Measurements from ENCODE around the gene TBX1.

The TBX1 gene

DNA sequence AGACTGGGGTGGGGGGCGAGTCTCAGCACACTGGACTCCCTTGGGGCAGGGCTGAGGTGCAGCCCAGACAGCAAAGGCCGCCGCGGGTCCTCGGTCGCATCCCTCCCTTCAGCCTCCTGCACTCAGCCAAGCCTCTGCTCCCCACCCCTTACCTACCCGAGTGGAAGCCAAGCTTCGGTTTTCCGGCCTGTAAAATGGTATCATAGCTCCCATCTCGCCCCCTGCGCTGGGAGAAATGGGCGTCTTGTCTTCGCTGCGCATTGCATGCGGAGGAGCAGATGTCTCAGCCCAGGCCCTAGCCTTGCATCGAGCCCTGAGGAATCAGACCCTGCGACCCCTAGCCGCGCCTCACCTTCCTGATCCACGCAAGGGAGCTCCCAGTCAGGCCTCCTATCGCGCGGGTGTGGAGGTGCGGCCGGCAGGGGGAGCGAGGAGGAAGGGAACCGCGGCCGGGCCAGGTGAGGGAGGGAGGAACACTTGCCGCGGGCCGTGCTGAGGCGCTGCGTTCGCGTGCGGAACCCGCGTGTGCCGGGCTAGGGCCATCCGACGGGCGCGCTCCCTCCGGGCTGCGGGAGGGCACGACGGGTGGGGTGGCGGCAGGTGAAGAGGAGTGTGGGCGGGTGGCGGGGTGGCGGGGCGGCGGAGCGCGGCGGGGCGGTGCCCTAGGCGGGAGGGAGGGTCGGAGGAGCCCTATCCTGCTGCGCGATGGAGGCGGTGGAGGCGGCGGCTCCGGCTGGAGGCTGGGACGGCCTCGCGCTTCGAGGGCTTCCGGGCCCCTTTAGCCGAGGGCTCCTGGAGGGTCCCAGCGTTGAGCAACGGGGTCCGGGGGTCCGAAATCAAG lies 4.1 kb upstream of the TBX1 start:
- Mint-ChIP-seq H3K9me3 (no peaks in the 10 kb centered on the region), H3K27ac (no peak overlapping the region), H3K36me3 (ENCODE audit: low read depth) (no peaks in the 10 kb centered on the region)

DNA sequence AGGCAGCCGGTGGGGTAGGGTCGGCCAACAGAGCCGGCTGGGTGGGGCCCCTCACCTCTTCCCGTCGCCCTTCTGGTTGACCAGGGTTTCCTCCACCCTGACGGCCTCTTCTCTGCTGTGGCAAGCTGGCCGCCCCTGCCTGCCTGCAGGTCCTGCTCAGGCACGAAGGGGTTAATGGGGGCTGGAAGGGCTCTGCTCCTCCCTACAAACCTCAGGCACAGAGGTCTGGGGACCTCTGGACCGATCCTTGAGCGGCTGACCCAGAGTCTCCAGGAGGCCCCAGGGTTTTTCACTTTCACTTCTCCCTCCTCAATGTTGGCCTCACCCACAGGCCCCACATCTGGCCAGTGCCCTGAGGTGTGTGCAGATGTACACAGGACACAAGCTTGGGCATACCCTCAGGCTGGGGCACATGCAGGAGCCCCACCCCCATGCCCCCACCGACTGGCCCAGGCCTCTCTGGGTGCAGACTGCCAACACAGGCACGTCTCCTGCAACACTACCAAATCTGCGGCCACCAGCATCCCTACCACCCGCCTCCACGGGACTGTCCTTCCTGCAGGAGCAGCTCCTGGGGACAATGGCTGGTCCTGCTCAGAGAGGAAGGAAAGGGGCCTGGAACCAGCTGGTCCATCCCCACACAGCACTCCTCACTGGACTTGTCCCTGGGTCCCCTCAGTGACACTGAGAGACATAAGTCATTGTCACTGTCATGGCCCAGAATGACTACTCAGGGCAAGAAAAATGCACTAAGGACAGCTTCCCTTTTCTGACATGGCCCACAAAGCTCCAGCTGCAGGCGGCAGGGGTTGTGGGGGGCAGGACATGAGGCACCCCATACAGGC lies 3.2 kb upstream of the TBX1 start:
- Mint-ChIP-seq H3K9me3 (no peaks in the 10 kb centered on the region), H3K27me3 (ENCODE audit: low read depth) (peaks cover 92% of the 10 kb centered on the region), H3K27ac (no peak overlapping the region), H3K36me3 (ENCODE audit: low read depth) (no peaks in the 10 kb centered on the region), H3K4me1 (peaks cover 25% of the 10 kb centered on the region), H3K4me3 (peak overlapping the region; percentile 14 to 53 (median 30))
- TF ChIP-seq, protein P1, sequence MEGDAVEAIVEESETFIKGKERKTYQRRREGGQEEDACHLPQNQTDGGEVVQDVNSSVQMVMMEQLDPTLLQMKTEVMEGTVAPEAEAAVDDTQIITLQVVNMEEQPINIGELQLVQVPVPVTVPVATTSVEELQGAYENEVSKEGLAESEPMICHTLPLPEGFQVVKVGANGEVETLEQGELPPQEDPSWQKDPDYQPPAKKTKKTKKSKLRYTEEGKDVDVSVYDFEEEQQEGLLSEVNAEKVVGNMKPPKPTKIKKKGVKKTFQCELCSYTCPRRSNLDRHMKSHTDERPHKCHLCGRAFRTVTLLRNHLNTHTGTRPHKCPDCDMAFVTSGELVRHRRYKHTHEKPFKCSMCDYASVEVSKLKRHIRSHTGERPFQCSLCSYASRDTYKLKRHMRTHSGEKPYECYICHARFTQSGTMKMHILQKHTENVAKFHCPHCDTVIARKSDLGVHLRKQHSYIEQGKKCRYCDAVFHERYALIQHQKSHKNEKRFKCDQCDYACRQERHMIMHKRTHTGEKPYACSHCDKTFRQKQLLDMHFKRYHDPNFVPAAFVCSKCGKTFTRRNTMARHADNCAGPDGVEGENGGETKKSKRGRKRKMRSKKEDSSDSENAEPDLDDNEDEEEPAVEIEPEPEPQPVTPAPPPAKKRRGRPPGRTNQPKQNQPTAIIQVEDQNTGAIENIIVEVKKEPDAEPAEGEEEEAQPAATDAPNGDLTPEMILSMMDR (IDR thresholded peaks at IDR 0.05; ENCODE audit: unreplicated experiment in 3 of 3), result no peak

More for the DNA sequence above, 4.1 kb upstream of the TBX1 start:
- H3K4me1 Mint-ChIP-seq, result peaks cover 19% of the 10 kb centered on the region
- H3K27me3 Mint-ChIP-seq (ENCODE audit: low read depth), result peaks cover 91% of the 10 kb centered on the region
- H3K4me3 Mint-ChIP-seq, result no peak overlapping the region
- TF ChIP-seq, protein P1 (IDR thresholded peaks at IDR 0.05; ENCODE audit: unreplicated experiment in 3 of 3), result peak; percentile 28 to 43 (median 36)

DNA sequence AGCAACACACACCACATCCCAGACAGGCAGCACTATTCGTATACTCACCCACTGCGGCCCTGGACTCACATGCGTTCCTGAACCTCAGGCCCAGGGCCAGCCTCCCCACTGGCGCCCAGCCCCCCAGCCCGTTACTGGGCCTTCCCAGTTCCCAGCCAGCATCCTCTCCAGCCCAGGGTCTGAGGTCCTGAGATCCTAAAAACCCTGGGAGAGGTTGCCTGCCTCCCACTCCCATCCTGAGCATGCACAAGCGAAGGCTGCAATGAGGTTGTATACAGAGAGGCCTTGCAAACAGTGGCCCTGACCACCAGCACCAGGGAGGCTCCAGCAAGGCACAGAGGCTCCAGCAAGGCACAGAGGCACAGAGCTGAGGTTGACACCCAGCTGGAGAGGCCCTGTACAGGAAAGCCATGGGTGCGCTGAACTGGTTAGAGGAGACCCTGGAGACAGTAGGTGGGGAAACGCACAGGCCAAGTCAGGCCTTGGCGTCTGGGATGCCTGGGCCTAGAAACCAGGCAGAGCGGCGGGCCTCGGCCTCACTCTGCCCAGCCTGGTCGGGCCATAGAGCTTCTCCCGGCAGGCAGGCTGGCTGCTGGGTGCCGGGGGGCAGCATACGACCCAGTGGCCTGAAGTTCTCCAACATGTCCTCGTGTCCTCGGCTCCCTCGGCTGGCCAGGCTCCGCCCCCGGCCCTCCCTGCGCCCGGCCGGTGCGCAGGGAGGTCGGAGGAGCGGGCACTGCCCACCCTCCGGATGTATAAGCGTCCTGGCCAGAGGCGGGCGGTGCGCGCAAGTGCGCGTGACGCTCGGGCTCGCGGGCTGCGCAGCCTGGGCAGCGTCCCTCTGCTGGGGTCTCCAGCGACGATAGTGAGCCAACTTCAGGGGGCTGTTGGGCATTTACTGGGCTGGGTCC lies 2.3 kb upstream of the TBX1 start:
- peaks cover 92% of the 10 kb centered on the region for H3K27me3 Mint-ChIP-seq (ENCODE audit: low read depth)
- TF ChIP-seq, protein P1 (IDR thresholded peaks at IDR 0.05; ENCODE audit: unreplicated experiment in 3 of 3), result no peak

DNA sequence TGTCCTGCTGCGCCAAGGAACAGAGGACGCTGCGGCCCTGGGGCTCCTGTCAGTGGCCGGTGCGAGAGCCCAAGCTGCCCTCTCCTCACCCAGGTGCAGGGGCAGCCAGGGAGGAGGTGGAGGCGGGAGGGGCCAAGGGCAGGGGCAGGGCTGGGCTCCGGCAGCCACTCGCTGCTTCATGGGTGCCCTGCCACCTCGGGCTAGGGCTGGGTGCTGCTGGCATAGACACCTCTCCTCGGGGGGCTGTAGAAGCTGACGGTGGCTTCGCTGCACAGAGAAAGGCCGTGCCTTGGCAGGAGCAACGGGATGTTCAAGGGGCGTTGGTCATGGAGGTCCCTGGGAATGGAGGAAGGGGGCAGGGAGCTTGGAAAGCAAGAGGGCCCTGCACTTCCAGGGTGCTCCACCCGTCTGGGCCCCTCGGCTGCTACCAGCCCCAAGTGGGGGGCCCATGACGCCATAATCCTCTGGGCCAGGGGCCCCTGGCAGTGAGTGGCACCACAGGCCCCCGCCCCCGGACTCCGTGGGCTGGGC lies 1.6 kb upstream of the TBX1 start:
- Mint-ChIP-seq H3K9me3 (no peaks in the 10 kb centered on the region), H3K27ac (no peak overlapping the region), H3K36me3 (ENCODE audit: low read depth) (no peaks in the 10 kb centered on the region), H3K4me3 (peak overlapping the region in 1 of 3 experiments; percentile 36), H3K27me3 (ENCODE audit: low read depth) (peaks cover 92% of the 10 kb centered on the region), H3K4me1 (peaks cover 23% of the 10 kb centered on the region)
- TF ChIP-seq, protein P1 (IDR thresholded peaks at IDR 0.05; ENCODE audit: unreplicated experiment in 3 of 3), result no peak

More for the DNA sequence above, 2.3 kb upstream of the TBX1 start:
- Mint-ChIP-seq H3K4me3 (peak overlapping the region; percentile 27 to 53 (median 32)), H3K4me1 (peaks cover 23% of the 10 kb centered on the region), H3K36me3 (ENCODE audit: low read depth) (no peaks in the 10 kb centered on the region), H3K27ac (no peak overlapping the region), H3K9me3 (no peaks in the 10 kb centered on the region)

DNA sequence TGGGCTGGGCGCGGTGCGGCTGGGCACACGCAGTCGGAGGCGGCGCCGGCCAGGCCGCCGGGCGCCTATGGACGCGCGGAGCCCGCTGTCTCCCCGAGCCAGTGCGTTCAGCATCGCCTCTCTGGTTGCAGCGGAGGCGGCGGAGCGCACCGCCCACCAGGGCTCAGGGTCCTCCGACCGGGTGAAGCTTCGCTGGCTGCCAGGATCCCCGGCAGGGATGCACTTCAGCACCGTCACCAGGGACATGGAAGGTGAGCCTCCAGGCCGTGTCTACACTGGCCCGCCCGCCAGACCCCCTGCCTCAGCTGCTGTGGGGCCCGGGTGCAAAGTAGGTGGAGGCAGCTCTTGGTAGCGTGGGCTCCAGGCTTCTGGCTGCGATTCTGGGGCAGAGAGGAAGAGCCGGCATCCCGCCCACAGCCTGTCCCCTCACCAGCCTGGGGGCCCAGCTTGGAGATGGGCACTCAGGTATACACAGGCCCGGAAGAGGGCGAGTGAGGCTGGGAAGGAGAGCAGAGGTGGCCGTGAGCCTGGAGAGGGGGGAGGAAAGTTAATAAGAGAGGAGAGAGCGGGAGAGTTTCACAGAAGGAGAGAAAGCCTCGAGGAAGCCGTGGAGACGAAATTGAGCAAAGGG lies 1.0 kb upstream of the TBX1 start:
- TF ChIP-seq, protein P1 (IDR thresholded peaks at IDR 0.05; ENCODE audit: unreplicated experiment in 3 of 3), result no peak
- Mint-ChIP-seq H3K4me1 (peaks cover 23% of the 10 kb centered on the region), H3K27ac (no peak overlapping the region), H3K36me3 (ENCODE audit: low read depth) (no peaks in the 10 kb centered on the region), H3K4me3 (peak overlapping the region; percentile 83 to 84 (median 83)), H3K27me3 (ENCODE audit: low read depth) (peaks cover 92% of the 10 kb centered on the region), H3K9me3 (no peaks in the 10 kb centered on the region)
